Measurements from ENCODE around the gene FOXP4. TPM values are rescaled to one million over a fixed set of nuclear protein-coding genes. Genes with fewer than 3 reads are reported as not detected.

The FOXP4 gene
- total and polyA plus RNA-seq, 2 donors (not counting 1 experiment from before 2014, with no cell fraction given): 0.81 to 1.8 TPM

- Histone ChIP-seq H3K9me3 (ENCODE audit: control insufficient read depth, insufficient read depth, low read depth, low read length) (no peaks in the 10 kb centered on the region), H3K4me2 (ENCODE audit: extremely low read depth, insufficient read depth, low read length) (peak overlapping the region; percentile 97), H3K4me1 (ENCODE audit: control insufficient read depth, extremely low read depth, insufficient read depth, low read length) (peaks cover 2% of the 10 kb centered on the region), H3K4me3 (replicated peaks in 1 of 4; ENCODE audit: control extremely low read depth in 1 of 4, insufficient read depth in 1 of 4, low read depth in 3 of 4, low read length in 4 of 4) (peak overlapping the region in 3 of 4 experiments; percentile 76 to 81 (median 80)), H3K36me3 (ENCODE audit: control insufficient read depth, insufficient read depth, low read length) (no peaks in the 10 kb centered on the region), H4K20me1 (ENCODE audit: control insufficient read depth, extremely low read depth, insufficient read depth, low read length) (no peaks in the 10 kb centered on the region), H3K79me2 (ENCODE audit: control insufficient read depth, insufficient read depth, low read length) (peaks cover 3% of the 10 kb centered on the region), H3K9ac (ENCODE audit: insufficient read depth, low read length) (no peak overlapping the region), H2AFZ (ENCODE audit: low read length) (no peak overlapping the region), H3K27ac (ENCODE audit: insufficient read depth, low read length) (no peak overlapping the region), H3K27me3 (ENCODE audit: control insufficient read depth, insufficient read depth, low read length) (peaks cover 12% of the 10 kb centered on the region)
- TF ChIP-seq CTCF (conservative IDR thresholded peaks at IDR 0.05 in 1 of 2, IDR thresholded peaks at IDR 0.05 in 1 of 2; ENCODE audit: low read depth in 1 of 2, low read length in 2 of 2) (no peak), EZH2 (IDR thresholded peaks at IDR 0.05; ENCODE audit: low read length, missing control alignments) (no peak)
- no peak for DNase-seq (ENCODE audit: low read depth in 2 of 2)
These were observed 2.1 kb downstream of the FOXP4 start for GRCh38 chr6:41548098-41548840.

- no peak overlapping the region for H3K4me3 ChIP-seq (replicated peaks in 1 of 4; ENCODE audit: control extremely low read depth in 1 of 4, insufficient read depth in 1 of 4, low read depth in 3 of 4, low read length in 4 of 4)
These were observed 2.9 kb downstream of the FOXP4 start for GRCh38 chr6:41548841-41549642.

More at GRCh38 chr6:41548841-41549642, 2.9 kb downstream of the FOXP4 start:
- DNase-seq (ENCODE audit: low read depth in 2 of 2): no peak
- peaks cover 2% of the 10 kb centered on the region for H3K4me1 ChIP-seq (ENCODE audit: control insufficient read depth, extremely low read depth, insufficient read depth, low read length)
- peaks cover 6% of the 10 kb centered on the region for H3K27me3 ChIP-seq (ENCODE audit: control insufficient read depth, insufficient read depth, low read length)
- H3K4me2 ChIP-seq (ENCODE audit: extremely low read depth, insufficient read depth, low read length): no peak overlapping the region
- H3K36me3 ChIP-seq (ENCODE audit: control insufficient read depth, insufficient read depth, low read length): no peaks in the 10 kb centered on the region
- no peaks in the 10 kb centered on the region for H4K20me1 ChIP-seq (ENCODE audit: control insufficient read depth, extremely low read depth, insufficient read depth, low read length)
- H3K9me3 ChIP-seq (ENCODE audit: control insufficient read depth, insufficient read depth, low read depth, low read length): no peaks in the 10 kb centered on the region
- no peak overlapping the region for H3K9ac ChIP-seq (ENCODE audit: insufficient read depth, low read length)
- TF ChIP-seq EZH2 (IDR thresholded peaks at IDR 0.05; ENCODE audit: low read length, missing control alignments): no peak
- no peak for TF ChIP-seq CTCF (conservative IDR thresholded peaks at IDR 0.05 in 1 of 2, IDR thresholded peaks at IDR 0.05 in 1 of 2; ENCODE audit: low read depth in 1 of 2, low read length in 2 of 2)
- no peak overlapping the region for H2AFZ ChIP-seq (ENCODE audit: low read length)
- H3K79me2 ChIP-seq (ENCODE audit: control insufficient read depth, insufficient read depth, low read length): peaks cover 3% of the 10 kb centered on the region
- H3K27ac ChIP-seq (ENCODE audit: insufficient read depth, low read length): no peak overlapping the region

All from fibroblast of lung (primary cell).